ENCODE measurements around the gene OR2A12. TPM values are rescaled to one million over a fixed set of nuclear protein-coding genes. Genes with fewer than 3 reads are reported as not detected.

OR2A12 gene
- total RNA-seq, 3 donors from 2014 or later (not counting 1 experiment from before 2014, with no cell fraction given): not detected

DNA sequence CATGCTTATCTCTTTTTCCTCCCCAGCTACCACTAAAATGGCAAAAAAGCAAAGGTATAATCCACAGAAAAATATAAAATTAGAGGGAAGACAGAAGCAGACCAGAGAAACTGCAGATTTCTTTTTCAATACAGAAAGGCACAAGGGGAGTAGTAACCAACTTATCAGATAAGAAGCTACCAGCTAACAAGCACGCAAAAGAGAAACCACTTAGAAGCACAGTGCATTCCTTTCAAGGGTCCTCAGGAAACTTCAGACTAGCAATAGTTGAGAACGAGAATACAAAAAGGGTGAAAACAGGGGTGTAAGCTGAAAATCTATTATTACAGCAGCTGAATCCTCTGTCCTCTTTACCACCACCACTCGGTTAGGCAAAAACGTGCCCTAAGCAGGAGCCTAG lies 47.2 kb upstream of the OR2A12 start:
- H3K4me1 ChIP-seq (ENCODE audit: control insufficient read depth, insufficient read depth, low read length): no peaks in the 10 kb centered on the region
- H3K4me3 ChIP-seq (ENCODE audit: low read length): no peak overlapping the region
- H3K27ac ChIP-seq (ENCODE audit: low read length): no peak overlapping the region
- intact Hi-C loops (cut with micrococcal nuclease): no loop called here
- H3K4me3 Mint-ChIP-seq: no peak overlapping the region
- no peaks in the 10 kb centered on the region for H3K36me3 ChIP-seq (ENCODE audit: control insufficient read depth, insufficient read depth, low read length)
- no peak for ATAC-seq
- DNase-seq: no peak
- 50% methylated on average over 1 of the region's 4 CpGs for WGBS (ENCODE audit: insufficient coverage)
- no peaks in the 10 kb centered on the region for H3K36me3 Mint-ChIP-seq
- H3K27me3 ChIP-seq (ENCODE audit: control insufficient read depth, insufficient read depth, low read length): no peaks in the 10 kb centered on the region
- H3K9me3 Mint-ChIP-seq: peaks cover 0 to 1% of the 10 kb centered on the region in 2 donors
- H3K4me1 Mint-ChIP-seq: no peaks in the 10 kb centered on the region
- no peak overlapping the region for H3K27ac Mint-ChIP-seq
- peaks cover 0 to 8% of the 10 kb centered on the region in 2 donors for H3K27me3 Mint-ChIP-seq (ENCODE audit: low read depth in 2 of 2)
- TF ChIP-seq, protein P1, sequence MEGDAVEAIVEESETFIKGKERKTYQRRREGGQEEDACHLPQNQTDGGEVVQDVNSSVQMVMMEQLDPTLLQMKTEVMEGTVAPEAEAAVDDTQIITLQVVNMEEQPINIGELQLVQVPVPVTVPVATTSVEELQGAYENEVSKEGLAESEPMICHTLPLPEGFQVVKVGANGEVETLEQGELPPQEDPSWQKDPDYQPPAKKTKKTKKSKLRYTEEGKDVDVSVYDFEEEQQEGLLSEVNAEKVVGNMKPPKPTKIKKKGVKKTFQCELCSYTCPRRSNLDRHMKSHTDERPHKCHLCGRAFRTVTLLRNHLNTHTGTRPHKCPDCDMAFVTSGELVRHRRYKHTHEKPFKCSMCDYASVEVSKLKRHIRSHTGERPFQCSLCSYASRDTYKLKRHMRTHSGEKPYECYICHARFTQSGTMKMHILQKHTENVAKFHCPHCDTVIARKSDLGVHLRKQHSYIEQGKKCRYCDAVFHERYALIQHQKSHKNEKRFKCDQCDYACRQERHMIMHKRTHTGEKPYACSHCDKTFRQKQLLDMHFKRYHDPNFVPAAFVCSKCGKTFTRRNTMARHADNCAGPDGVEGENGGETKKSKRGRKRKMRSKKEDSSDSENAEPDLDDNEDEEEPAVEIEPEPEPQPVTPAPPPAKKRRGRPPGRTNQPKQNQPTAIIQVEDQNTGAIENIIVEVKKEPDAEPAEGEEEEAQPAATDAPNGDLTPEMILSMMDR (IDR thresholded peaks at IDR 0.05): no peak
- H3K9me3 ChIP-seq (ENCODE audit: control insufficient read depth, insufficient read depth, low read length): no peaks in the 10 kb centered on the region

DNA sequence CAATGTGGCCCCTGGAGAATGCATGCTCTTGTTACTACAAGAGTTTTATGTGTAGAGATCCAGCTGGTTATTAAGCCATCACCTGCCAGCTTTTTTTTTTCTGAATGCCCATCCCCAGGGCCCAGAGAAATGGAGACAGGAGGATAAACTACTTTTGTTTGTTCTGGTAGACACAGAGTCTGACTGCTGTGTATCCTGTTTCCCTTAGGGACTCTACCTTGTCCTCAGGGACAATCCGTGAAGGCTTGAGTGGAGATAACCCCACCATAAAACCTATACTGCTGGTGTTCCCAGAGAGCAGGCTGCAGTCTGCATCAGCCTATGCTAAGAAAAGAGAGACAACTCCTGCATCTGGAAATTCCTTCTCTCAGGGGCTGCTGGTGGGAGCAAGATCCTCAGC lies 37.4 kb upstream of the OR2A12 start, which contains the start of gene OR2A5:
TSS of gene OR2A5 (plus strand) at position 301 of the 400 bp plus-strand sequence. CDS start 1,454 bp downstream, outside the sequence.
- H3K9me3 ChIP-seq (ENCODE audit: control insufficient read depth, insufficient read depth, low read length): no peaks in the 10 kb centered on the region
- no peak within 1 kb of the TSS for H3K27ac Mint-ChIP-seq
- intact Hi-C loops (cut with micrococcal nuclease): no loop called here
- H3K4me1 ChIP-seq (ENCODE audit: control insufficient read depth, insufficient read depth, low read length): no peaks in the 10 kb centered on the region
- no peak within 1 kb of the TSS for H3K27ac ChIP-seq (ENCODE audit: low read length)
- no peak within 1 kb of the TSS for H3K4me3 ChIP-seq (ENCODE audit: low read length)
- peaks cover 0 to 3% of the 10 kb centered on the region in 2 donors for H3K9me3 Mint-ChIP-seq
- no peaks in the 10 kb centered on the region for H3K27me3 ChIP-seq (ENCODE audit: control insufficient read depth, insufficient read depth, low read length)
- DNase-seq (no peak), ATAC-seq (no peak)
- peaks cover 4 to 12% of the 10 kb centered on the region in 2 donors for H3K27me3 Mint-ChIP-seq (ENCODE audit: low read depth in 2 of 2)
- no peaks in the 10 kb centered on the region for H3K36me3 ChIP-seq (ENCODE audit: control insufficient read depth, insufficient read depth, low read length)
- TF ChIP-seq, protein P1 (IDR thresholded peaks at IDR 0.05): no peak
- H3K36me3 Mint-ChIP-seq: no peaks in the 10 kb centered on the region
- no peak within 1 kb of the TSS for H3K4me3 Mint-ChIP-seq
- H3K4me1 Mint-ChIP-seq: no peaks in the 10 kb centered on the region
- 88% methylated on average over 1 of the region's 1 CpG for WGBS (ENCODE audit: insufficient coverage)

DNA sequence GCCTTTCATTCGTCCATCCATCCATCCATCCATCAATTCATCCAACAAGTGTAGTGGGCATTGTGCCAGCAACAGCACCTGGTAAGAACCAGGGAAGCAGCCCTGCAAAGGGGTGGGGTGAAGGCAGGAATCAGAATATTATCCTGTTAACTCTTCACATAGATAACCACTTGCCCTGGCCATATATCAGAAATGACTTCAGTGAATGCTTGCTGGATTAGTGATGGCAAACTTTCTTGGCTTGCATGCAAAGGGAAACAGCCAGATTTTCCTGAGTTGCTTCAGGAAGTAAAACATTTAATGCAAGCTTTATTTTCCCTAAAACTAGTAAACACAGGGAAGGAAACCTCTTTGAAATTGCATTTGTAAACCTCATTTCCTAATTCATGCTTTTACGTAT lies 36.6 kb upstream of the OR2A12 start:
- intact Hi-C loops (cut with micrococcal nuclease): no loop called here

More for the DNA sequence above, 36.6 kb upstream of the OR2A12 start:
- Mint-ChIP-seq H3K27ac (no peak overlapping the region), H3K4me3 (no peak overlapping the region), H3K9me3 (peaks cover 0 to 3% of the 10 kb centered on the region in 2 donors), H3K4me1 (no peaks in the 10 kb centered on the region), H3K36me3 (no peaks in the 10 kb centered on the region), H3K27me3 (ENCODE audit: low read depth in 2 of 2) (peaks cover 4 to 12% of the 10 kb centered on the region in 2 donors)
- no peak overlapping the region for H3K27ac ChIP-seq (ENCODE audit: low read length)
- H3K36me3 ChIP-seq (ENCODE audit: control insufficient read depth, insufficient read depth, low read length): no peaks in the 10 kb centered on the region
- no peaks in the 10 kb centered on the region for H3K27me3 ChIP-seq (ENCODE audit: control insufficient read depth, insufficient read depth, low read length)
- no peaks in the 10 kb centered on the region for H3K9me3 ChIP-seq (ENCODE audit: control insufficient read depth, insufficient read depth, low read length)
- H3K4me3 ChIP-seq (ENCODE audit: low read length): no peak overlapping the region
- WGBS (ENCODE audit: insufficient coverage): no CpG with 5 or more reads among the region's 2 CpGs
- no peaks in the 10 kb centered on the region for H3K4me1 ChIP-seq (ENCODE audit: control insufficient read depth, insufficient read depth, low read length)
- DNase-seq (no peak), ATAC-seq (no peak)
- TF ChIP-seq, protein P1 (IDR thresholded peaks at IDR 0.05): no peak
